GM10266 (cell line): Measurements from ENCODE around the gene FLVCR2.
A peak's percentile ranks its signal among the peaks of the same experiment; 100 is the strongest.

Experiments
- DNase-seq: peaks from one replicate; pipeline ENCODE4 v3.0.0; 2012; ENCODE audit errors: extremely low spot score
- TF ChIP-seq, protein P1 (sequence below): IDR thresholded peaks from 2 replicates; pipeline ENCODE4 v1.5.1; 2012; ENCODE audit warnings: mild to moderate bottlenecking, low read depth; ENCODE audit not compliant: control insufficient read depth, insufficient read depth; ENCODE audit errors: missing control alignments

The FLVCR2 gene, protein sequence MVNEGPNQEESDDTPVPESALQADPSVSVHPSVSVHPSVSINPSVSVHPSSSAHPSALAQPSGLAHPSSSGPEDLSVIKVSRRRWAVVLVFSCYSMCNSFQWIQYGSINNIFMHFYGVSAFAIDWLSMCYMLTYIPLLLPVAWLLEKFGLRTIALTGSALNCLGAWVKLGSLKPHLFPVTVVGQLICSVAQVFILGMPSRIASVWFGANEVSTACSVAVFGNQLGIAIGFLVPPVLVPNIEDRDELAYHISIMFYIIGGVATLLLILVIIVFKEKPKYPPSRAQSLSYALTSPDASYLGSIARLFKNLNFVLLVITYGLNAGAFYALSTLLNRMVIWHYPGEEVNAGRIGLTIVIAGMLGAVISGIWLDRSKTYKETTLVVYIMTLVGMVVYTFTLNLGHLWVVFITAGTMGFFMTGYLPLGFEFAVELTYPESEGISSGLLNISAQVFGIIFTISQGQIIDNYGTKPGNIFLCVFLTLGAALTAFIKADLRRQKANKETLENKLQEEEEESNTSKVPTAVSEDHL

DNA sequence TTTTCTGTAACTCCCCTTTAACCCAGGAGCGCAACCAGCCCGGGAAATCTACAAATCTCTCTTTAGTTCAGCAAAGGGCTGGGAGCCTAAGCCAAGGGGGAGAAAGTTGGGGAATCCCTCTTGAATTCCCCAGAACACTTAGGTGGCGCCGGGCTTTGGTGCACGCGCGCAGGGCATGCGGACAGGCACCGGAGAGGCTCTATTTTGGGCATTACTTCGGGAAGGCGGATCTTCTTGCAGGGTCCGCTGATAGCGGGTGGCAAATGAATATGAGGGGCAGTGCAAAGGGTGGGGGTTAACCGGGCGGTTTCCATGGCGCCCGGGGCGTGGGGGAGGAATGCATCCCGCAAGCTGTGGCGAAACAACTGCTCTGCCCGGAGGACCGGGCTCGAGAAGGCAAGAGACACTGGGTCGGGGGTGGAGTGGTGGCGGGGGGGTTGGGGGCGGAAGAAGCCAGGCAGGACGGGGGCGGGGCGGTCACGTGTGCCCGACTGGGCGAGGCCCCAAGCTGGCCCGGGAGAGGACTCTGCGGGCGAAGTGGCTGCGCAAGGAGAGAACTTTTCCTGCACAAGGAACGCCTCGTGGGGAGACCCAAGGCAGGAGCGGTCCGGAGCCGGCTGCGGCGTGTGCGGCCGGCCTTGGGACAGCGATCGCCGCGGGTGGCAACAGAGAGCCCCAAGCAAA, at the start of gene FLVCR2:
TSS of gene FLVCR2 (plus strand) at position 519 of the 684 bp plus-strand sequence. CDS start 353 bp downstream, outside the sequence.
- DNase-seq = peak; percentile 62
- TF ChIP-seq, protein P1, sequence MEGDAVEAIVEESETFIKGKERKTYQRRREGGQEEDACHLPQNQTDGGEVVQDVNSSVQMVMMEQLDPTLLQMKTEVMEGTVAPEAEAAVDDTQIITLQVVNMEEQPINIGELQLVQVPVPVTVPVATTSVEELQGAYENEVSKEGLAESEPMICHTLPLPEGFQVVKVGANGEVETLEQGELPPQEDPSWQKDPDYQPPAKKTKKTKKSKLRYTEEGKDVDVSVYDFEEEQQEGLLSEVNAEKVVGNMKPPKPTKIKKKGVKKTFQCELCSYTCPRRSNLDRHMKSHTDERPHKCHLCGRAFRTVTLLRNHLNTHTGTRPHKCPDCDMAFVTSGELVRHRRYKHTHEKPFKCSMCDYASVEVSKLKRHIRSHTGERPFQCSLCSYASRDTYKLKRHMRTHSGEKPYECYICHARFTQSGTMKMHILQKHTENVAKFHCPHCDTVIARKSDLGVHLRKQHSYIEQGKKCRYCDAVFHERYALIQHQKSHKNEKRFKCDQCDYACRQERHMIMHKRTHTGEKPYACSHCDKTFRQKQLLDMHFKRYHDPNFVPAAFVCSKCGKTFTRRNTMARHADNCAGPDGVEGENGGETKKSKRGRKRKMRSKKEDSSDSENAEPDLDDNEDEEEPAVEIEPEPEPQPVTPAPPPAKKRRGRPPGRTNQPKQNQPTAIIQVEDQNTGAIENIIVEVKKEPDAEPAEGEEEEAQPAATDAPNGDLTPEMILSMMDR = no peak

DNA sequence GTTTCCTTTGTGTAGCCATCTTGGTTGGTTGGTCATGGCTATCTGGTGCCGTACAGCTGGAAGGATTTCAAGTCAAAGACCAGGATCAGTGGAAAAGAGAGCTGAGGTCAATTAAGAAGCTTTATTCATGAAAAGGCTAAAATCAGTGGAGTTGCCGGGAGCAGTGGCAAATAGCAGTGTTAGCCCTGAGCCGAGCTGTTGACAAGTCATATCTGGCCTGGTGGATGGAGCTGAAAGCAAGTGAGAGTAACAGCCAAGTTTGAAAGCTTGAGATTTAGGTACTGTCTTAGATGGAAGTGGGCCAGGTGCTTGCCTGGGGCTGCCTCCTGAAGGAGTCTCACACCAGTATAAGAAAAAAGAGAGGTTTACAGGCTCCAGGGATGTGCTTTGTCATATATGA, 47.2 kb upstream of the FLVCR2 start:
- TF ChIP-seq, protein P1 = no peak
- DNase-seq = no peak

DNA sequence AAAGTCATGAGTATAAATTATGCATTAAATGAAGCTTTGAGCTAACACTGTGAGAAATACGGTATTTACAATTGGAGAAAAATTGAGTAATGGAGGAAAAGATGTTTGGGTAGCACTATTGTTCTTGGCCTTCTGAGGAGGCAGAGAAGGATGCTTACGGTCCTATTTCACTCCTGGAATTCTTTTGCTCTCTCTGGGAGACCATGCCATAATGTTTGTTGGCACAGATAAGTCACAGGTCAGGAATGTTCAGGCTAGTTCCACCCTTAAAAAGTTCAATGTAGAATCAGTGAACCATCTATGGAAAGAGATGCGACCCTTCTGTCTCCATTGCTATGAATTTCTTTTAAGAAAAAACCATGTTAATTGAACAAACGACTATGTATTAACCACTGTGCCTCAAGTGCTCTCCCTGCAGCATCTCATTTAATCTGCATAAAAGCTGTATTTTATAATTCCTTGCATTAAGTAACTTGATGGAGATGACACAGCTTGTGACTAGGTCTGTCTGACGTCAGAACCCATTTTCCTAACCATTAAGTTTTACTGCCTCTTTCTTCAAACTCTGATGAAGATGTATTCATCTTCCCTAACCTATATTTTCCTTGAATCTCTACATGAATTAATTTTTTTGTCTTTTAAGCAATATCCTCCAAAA, 46.6 kb upstream of the FLVCR2 start:
- no peak for DNase-seq
- TF ChIP-seq, protein P1 = no peak

DNA sequence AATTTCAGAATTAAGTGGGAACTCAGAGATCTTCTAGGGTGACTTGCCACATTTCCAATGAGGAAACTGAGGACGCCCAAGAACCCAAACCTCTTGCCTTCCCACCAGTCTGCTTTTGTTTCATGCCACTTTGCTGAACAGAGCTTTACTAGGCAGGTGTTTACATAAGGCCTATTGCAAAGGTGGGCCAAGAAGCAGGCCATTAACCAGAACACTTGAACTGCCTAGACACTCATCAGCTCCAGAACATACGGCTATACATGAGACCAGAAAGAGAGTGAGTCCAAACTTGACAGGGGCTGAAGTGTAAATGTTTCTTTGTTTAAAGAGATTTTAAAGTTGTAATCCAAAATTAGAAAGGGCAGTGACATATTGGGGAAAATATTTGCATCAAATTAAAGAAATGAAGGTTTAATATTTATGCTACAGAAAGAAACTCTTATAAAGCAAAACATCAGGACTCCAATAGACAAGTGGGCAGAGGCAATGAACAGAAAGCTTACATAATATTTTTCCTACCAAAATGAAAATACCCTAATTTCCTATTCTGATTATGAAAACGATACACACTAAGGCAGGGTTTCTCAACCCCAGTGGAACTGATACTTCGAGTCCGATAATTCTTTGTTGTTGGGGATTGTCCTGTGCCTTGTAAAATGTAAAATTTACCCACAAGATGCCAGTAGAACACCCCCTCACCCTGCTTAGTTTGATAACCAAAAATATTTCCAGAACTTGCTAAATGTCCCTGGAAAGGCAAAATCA, 44.4 kb upstream of the FLVCR2 start:
- no peak for DNase-seq
- TF ChIP-seq, protein P1 = no peak

DNA sequence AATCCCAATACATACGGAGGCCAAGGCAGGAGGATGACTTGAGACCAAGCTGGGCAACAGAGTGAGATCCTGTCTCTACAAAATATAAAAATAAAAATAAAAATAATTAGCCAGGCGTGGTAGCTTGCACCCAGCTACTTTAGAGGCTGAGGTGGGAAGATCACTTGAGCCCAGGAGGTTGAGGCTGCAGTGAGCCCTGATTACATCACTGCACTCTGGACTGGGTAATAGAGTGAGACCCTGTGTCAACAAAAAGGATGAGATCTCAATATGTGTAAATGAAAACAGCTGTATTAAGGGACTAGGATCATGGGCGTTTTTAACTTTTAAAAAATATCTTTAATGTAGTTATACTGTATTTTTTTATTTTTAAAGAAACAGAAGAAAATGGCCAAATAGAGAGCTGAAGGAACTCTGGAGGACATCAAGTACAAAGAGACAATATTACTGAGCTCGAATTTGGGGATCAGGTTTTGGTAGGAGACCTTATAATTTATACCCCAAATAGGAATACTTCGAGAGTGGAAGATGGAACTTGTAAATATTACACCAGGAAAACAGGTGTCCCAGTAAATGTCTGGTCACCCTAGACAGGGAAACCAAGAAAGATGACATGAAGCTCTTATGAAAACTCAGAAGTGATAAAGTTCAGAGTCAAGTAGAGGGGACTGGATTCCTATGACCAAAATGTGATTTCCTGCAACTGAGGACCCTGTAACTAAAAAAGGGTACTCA, 43.1 kb upstream of the FLVCR2 start:
- no peak for DNase-seq
- TF ChIP-seq, protein P1 = no peak

DNA sequence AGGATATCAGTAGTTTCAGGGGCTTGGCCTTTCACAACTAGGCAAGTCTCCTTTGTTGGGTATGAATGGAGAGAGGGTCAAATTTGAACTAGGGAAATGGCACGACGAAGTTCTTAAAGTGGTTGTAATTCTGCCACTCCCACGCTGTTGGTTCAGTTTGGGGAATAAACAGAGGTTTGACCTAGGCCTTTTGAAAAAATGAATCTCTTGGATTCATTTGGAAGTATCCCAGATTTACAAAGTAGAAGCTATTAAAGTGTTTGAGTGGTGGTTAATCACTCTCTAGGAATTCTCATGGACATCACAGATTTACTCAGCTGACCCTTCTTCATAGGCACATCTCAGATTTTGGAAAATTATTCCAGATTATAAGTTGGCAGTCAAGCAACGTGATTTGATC, 41.3 kb upstream of the FLVCR2 start:
- TF ChIP-seq, protein P1 = no peak

More for the DNA sequence above, 41.3 kb upstream of the FLVCR2 start:
- no peak for DNase-seq
